ENCODE results near the gene LZTFL1.

GRCh38 chr3:45795882-45796765 is 45.8 kb downstream of the LZTFL1 start, which contains the start of gene SLC6A20:
- TF ChIP-seq POLR2A (IDR thresholded peaks at IDR 0.05; ENCODE audit: low read length) = no peak
- TF ChIP-seq GATA1 (IDR thresholded peaks at IDR 0.05; ENCODE audit: low read depth, low read length) = no peak
